ENCODE results near the gene DOCK1.

DOCK1 gene

GRCh38 chr10:127012071-127012768 is 107.0 kb downstream of the DOCK1 start:
- no peak for DNase-seq (ENCODE audit: low spot score)

GRCh38 chr10:127012769-127013152 is 107.5 kb downstream of the DOCK1 start:
- DNase-seq (ENCODE audit: low spot score): peak; percentile 15

GRCh38 chr10:127013211-127013656 is 108.0 kb downstream of the DOCK1 start:
- no peak for DNase-seq (ENCODE audit: low spot score)

- DNase-seq (ENCODE audit: low spot score): no peak
These were observed 108.7 kb downstream of the DOCK1 start for GRCh38 chr10:127013691-127014473.

- DNase-seq (ENCODE audit: low spot score): no peak
These were observed 109.4 kb downstream of the DOCK1 start for GRCh38 chr10:127014671-127015070.

GRCh38 chr10:127015373-127015772 is 110.1 kb downstream of the DOCK1 start:
- DNase-seq (ENCODE audit: low spot score): no peak

- DNase-seq (ENCODE audit: low spot score): no peak
These were observed 111.1 kb downstream of the DOCK1 start for GRCh38 chr10:127016331-127016730.

GRCh38 chr10:127017541-127018297 is 112.5 kb downstream of the DOCK1 start:
- no peak for DNase-seq (ENCODE audit: low spot score)

- no peak for DNase-seq (ENCODE audit: low spot score)
These were observed 113.0 kb downstream of the DOCK1 start for GRCh38 chr10:127018298-127018650.

- no peak for DNase-seq (ENCODE audit: low spot score)
These were observed 113.5 kb downstream of the DOCK1 start for GRCh38 chr10:127018766-127019165.

GRCh38 chr10:127020260-127020659 is 115.0 kb downstream of the DOCK1 start:
- DNase-seq (ENCODE audit: low spot score): no peak

- no peak for DNase-seq (ENCODE audit: low spot score)
These were observed 116.6 kb downstream of the DOCK1 start for GRCh38 chr10:127021801-127022200.

GRCh38 chr10:127024685-127025435 is 119.6 kb downstream of the DOCK1 start:
- DNase-seq (ENCODE audit: low spot score): no peak

- no peak for DNase-seq (ENCODE audit: low spot score)
These were observed 122.6 kb downstream of the DOCK1 start for GRCh38 chr10:127027786-127028185.

- DNase-seq (ENCODE audit: low spot score): no peak
These were observed 123.3 kb downstream of the DOCK1 start for GRCh38 chr10:127028556-127028955.

GRCh38 chr10:127029061-127029460 is 123.8 kb downstream of the DOCK1 start:
- no peak for DNase-seq (ENCODE audit: low spot score)

GRCh38 chr10:127033216-127034033 is 128.2 kb downstream of the DOCK1 start:
- no peak for DNase-seq (ENCODE audit: low spot score)

GRCh38 chr10:127034034-127034633 is 128.9 kb downstream of the DOCK1 start:
- no peak for DNase-seq (ENCODE audit: low spot score)

GRCh38 chr10:127034790-127035189 is 129.6 kb downstream of the DOCK1 start:
- DNase-seq (ENCODE audit: low spot score): no peak

GRCh38 chr10:127035827-127036226 is 130.6 kb downstream of the DOCK1 start:
- DNase-seq (ENCODE audit: low spot score): no peak

GRCh38 chr10:127036987-127037386 is 131.8 kb downstream of the DOCK1 start:
- no peak for DNase-seq (ENCODE audit: low spot score)

Data from HuH-7.5 (cell line).